ENCODE results near the gene SGK2.

DNA sequence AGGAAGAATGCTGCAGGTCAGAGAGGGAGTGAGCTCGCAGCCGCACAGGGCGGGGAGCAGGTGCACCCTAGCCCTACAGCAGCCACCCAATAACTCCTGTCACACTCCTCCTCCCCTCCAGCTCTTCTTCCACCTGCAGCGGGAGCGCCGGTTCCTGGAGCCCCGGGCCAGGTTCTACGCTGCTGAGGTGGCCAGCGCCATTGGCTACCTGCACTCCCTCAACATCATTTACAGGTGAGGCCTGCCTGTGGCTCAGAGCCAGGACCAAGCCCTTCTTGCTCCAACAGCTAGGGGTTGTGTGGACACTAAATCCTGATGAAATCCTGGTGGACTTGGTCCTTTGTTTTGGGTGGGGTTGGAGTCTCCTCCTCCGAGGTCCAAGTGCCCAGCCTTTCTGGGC, 11.7 kb downstream of the SGK2 start:
- no peak for TF ChIP-seq CTCF (IDR thresholded peaks at IDR 0.05; ENCODE audit: insufficient read depth, low read length)
- TF ChIP-seq GABPA (IDR thresholded peaks at IDR 0.05; ENCODE audit: low read depth) = no peak
- TF ChIP-seq POLR2AphosphoS5 (IDR thresholded peaks at IDR 0.05; ENCODE audit: low read depth) = no peak
- no peak for TF ChIP-seq REST (IDR thresholded peaks at IDR 0.05; ENCODE audit: insufficient replicate concordance, low read depth)
